Small intestine (tissue), 7 donors: ENCODE results near the gene THRB. TPM values are rescaled to one million over a fixed set of nuclear protein-coding genes. Genes with fewer than 3 reads are reported as not detected.

ENCODE experiments used
- DNase-seq, 2 donors: peaks; one replicate each; pipeline versions ENCODE4 v3.0.0 to v3.0.0-alpha.2; 2013
- FAIRE-seq: peaks from 2 replicates; lab custom pipeline; 2012; peaks lifted over from hg19 to GRCh38; lab: Jason Lieb, UNC
- H3K27ac ChIP-seq, 3 donors: one replicate each; pipeline ENCODE4 v1.5.1; 2013; ENCODE audit warnings: low read length in 2 of 3, mild to moderate bottlenecking in 2 of 3, control low read depth in 1 of 3, inconsistent platforms in 1 of 3, low read depth in 1 of 3, moderate library complexity in 1 of 3
- H3K27me3 ChIP-seq, 3 donors: one replicate each; pipeline ENCODE4 v1.6.1; 2013; ENCODE audit warnings: low read length in 3 of 3, inconsistent platforms in 1 of 3; ENCODE audit not compliant: control insufficient read depth in 3 of 3, insufficient read depth in 3 of 3
- H3K36me3 ChIP-seq, 3 donors: one replicate each; pipeline ENCODE4 v1.6.1; 2013; ENCODE audit warnings: low read length in 3 of 3, inconsistent platforms in 1 of 3, low read depth in 1 of 3, mild to moderate bottlenecking in 1 of 3, moderate library complexity in 1 of 3; ENCODE audit not compliant: control insufficient read depth in 3 of 3, insufficient read depth in 2 of 3
- H3K4me1 ChIP-seq, 3 donors: one replicate each; pipeline ENCODE4 v1.6.1; 2013; ENCODE audit warnings: low read length in 2 of 3, inconsistent platforms in 1 of 3, low read depth in 1 of 3, mild to moderate bottlenecking in 1 of 3, moderate library complexity in 1 of 3; ENCODE audit not compliant: control insufficient read depth in 3 of 3, insufficient read depth in 2 of 3
- H3K4me3 ChIP-seq, 3 donors: one replicate each; pipeline ENCODE4 v1.5.1; 2013; ENCODE audit warnings: low read length in 3 of 3, control low read depth in 1 of 3, inconsistent platforms in 1 of 3, low read depth in 1 of 3, mild to moderate bottlenecking in 1 of 3, moderate library complexity in 1 of 3
- H3K9me3 ChIP-seq, 2 donors: one replicate each; pipeline ENCODE4 v1.6.1; 2013; ENCODE audit warnings: low read depth in 1 of 2, low read length in 1 of 2; ENCODE audit not compliant: control insufficient read depth in 2 of 2, insufficient read depth in 1 of 2
- WGBS, 3 donors: extraction: QIAGEN DNeasy Blood & Tissue Kit; methylation state at CpG; one replicate each; pipeline ENCODE4 v1.1.7; 2013; 5-methylcytosine and 5-hydroxymethylcytosine counted together
- polyA plus RNA-seq, 4 donors: library from polyadenylated mRNA; stranded (reverse) in 3 of 4; unstranded in 1 of 4; fragments of 200-250 nt in 3 of 4; fragments of 120-200 nt in 1 of 4; gene quantifications; one replicate each; pipeline versions ENCODE4 v1.2.1 to v1.2.3, GENCODE V29; 2013
- donor health status: healthy with polysubstance abuse.
- donor health status: control.
- donor health status: control.
- donor health status: Bipolar disorder and iron deficiency.
- donor health status: healthy.

The THRB gene
- polyA plus RNA-seq, 4 donors = 3.2 to 46.1 (median 4.4) TPM

GRCh38 chr3:24359102-24359501, 135.5 kb downstream of the THRB start:
- Histone ChIP-seq H3K27ac (no peak overlapping the region), H3K4me3 (no peak overlapping the region), H3K36me3 (peaks cover 0 to 3% (median 0%) of the 10 kb centered on the region in 3 donors), H3K27me3 (no peaks in the 10 kb centered on the region), H3K9me3 (peaks cover 0 to 3% of the 10 kb centered on the region in 2 donors), H3K4me1 (peaks cover 0 to 11% (median 0%) of the 10 kb centered on the region in 3 donors)
- DNase-seq = no peak
- FAIRE-seq = no peak
- WGBS, 3 donors = 74 to 85% (median 77%) methylated on average over 1 of the region's 1 CpG

GRCh38 chr3:24357635-24358034, 137.0 kb downstream of the THRB start:
- FAIRE-seq = no peak
- no peak for DNase-seq
- no peak overlapping the region for H3K4me3 ChIP-seq
- peaks cover 0 to 3% of the 10 kb centered on the region in 2 donors for H3K9me3 ChIP-seq
- peaks cover 0 to 5% (median 0%) of the 10 kb centered on the region in 3 donors for H3K4me1 ChIP-seq
- no peak overlapping the region for H3K27ac ChIP-seq
- WGBS, 3 donors = 78 to 91% (median 83%) methylated on average over 6 of the region's 6 CpGs
- peaks cover 0 to 3% (median 0%) of the 10 kb centered on the region in 3 donors for H3K36me3 ChIP-seq
- no peaks in the 10 kb centered on the region for H3K27me3 ChIP-seq

GRCh38 chr3:24355806-24356205, 138.8 kb downstream of the THRB start:
- H3K9me3 ChIP-seq = peaks cover 0 to 3% of the 10 kb centered on the region in 2 donors
- H3K36me3 ChIP-seq = peaks cover 0 to 3% (median 0%) of the 10 kb centered on the region in 3 donors
- no peak overlapping the region for H3K27ac ChIP-seq
- FAIRE-seq = no peak
- no peak overlapping the region for H3K4me3 ChIP-seq
- peaks cover 0 to 11% (median 3%) of the 10 kb centered on the region in 3 donors for H3K4me1 ChIP-seq
- H3K27me3 ChIP-seq = no peaks in the 10 kb centered on the region
- no peak for DNase-seq

- H3K4me1 ChIP-seq = peaks cover 0 to 11% (median 3%) of the 10 kb centered on the region in 3 donors
- H3K4me3 ChIP-seq = no peak overlapping the region
- FAIRE-seq (no peak), DNase-seq (no peak)
- H3K36me3 ChIP-seq = peaks cover 0 to 3% (median 0%) of the 10 kb centered on the region in 3 donors
- peaks cover 0 to 3% of the 10 kb centered on the region in 2 donors for H3K9me3 ChIP-seq
- no peak overlapping the region for H3K27ac ChIP-seq
- no peaks in the 10 kb centered on the region for H3K27me3 ChIP-seq
Observed at GRCh38 chr3:24354230-24354629, 140.4 kb downstream of the THRB start.

GRCh38 chr3:24352893-24353553, 141.6 kb downstream of the THRB start:
- Histone ChIP-seq H3K27ac (no peak overlapping the region), H3K27me3 (no peaks in the 10 kb centered on the region), H3K4me3 (no peak overlapping the region), H3K9me3 (peaks cover 0 to 3% of the 10 kb centered on the region in 2 donors), H3K36me3 (peaks cover 0 to 3% (median 0%) of the 10 kb centered on the region in 3 donors), H3K4me1 (peaks cover 0 to 11% (median 3%) of the 10 kb centered on the region in 3 donors)
- FAIRE-seq = no peak
- 87 to 88% (median 87%) methylated on average over 3 of the region's 3 CpGs for WGBS, 3 donors
- no peak for DNase-seq

GRCh38 chr3:24351779-24352469, 142.7 kb downstream of the THRB start:
- no peak overlapping the region for H3K4me3 ChIP-seq
- H3K36me3 ChIP-seq = peaks cover 0 to 3% (median 0%) of the 10 kb centered on the region in 3 donors
- peaks cover 0 to 3% of the 10 kb centered on the region in 2 donors for H3K9me3 ChIP-seq
- H3K4me1 ChIP-seq = peaks cover 0 to 11% (median 3%) of the 10 kb centered on the region in 3 donors
- H3K27me3 ChIP-seq = no peaks in the 10 kb centered on the region
- peak in 1 of 2 donors; percentile 30 for DNase-seq
- peak overlapping the region in 1 of 3 donors; percentile 37 for H3K27ac ChIP-seq
- WGBS, 3 donors = 53 to 60% (median 56%) methylated on average over 4 of the region's 4 CpGs
- no peak for FAIRE-seq

- Histone ChIP-seq H3K27me3 (no peaks in the 10 kb centered on the region), H3K27ac (no peak overlapping the region), H3K4me1 (peaks cover 0 to 11% (median 3%) of the 10 kb centered on the region in 3 donors), H3K36me3 (peaks cover 0 to 3% (median 0%) of the 10 kb centered on the region in 3 donors), H3K9me3 (no peaks in the 10 kb centered on the region), H3K4me3 (no peak overlapping the region)
- FAIRE-seq (no peak), DNase-seq (no peak)
- 79 to 88% (median 84%) methylated on average over 1 of the region's 1 CpG for WGBS, 3 donors
Observed at GRCh38 chr3:24349367-24350019, 145.2 kb downstream of the THRB start.

- WGBS, 3 donors = 93 to 94% (median 94%) methylated on average over 4 of the region's 4 CpGs
- Histone ChIP-seq H3K27me3 (no peaks in the 10 kb centered on the region), H3K36me3 (peaks cover 0 to 3% (median 0%) of the 10 kb centered on the region in 3 donors), H3K4me1 (peaks cover 0 to 10% (median 3%) of the 10 kb centered on the region in 3 donors), H3K4me3 (no peak overlapping the region), H3K27ac (no peak overlapping the region), H3K9me3 (no peaks in the 10 kb centered on the region)
- FAIRE-seq (no peak), DNase-seq (no peak)
Observed at GRCh38 chr3:24348348-24348747, 146.3 kb downstream of the THRB start.
